Mucosa of rectum (tissue), 2 donors: ENCODE data around the gene COL4A1.

Source experiments
- H3K27ac ChIP-seq, 2 donors: one replicate each; pipeline ENCODE4 v1.7.0; 2013; ENCODE audit warnings: inconsistent platforms in 2 of 2, low read depth in 2 of 2, low read length in 2 of 2
- H3K27me3 ChIP-seq, 2 donors: one replicate each; pipeline ENCODE4 v1.7.0; 2013; ENCODE audit warnings: low read length in 2 of 2; ENCODE audit not compliant: control insufficient read depth in 2 of 2, insufficient read depth in 2 of 2
- H3K36me3 ChIP-seq, 2 donors: one replicate each; pipeline ENCODE4 v1.7.0; 2013; ENCODE audit warnings: low read length in 2 of 2; ENCODE audit not compliant: control insufficient read depth in 2 of 2, insufficient read depth in 2 of 2
- H3K4me1 ChIP-seq, 2 donors: one replicate each; pipeline ENCODE4 v1.7.0; 2013; ENCODE audit warnings: low read length in 2 of 2, mild to moderate bottlenecking in 1 of 2; ENCODE audit not compliant: control insufficient read depth in 2 of 2, insufficient read depth in 2 of 2
- H3K4me3 ChIP-seq, 2 donors: one replicate each; pipeline ENCODE4 v1.7.0; 2013; ENCODE audit warnings: low read length in 2 of 2
- H3K9ac ChIP-seq, 2 donors: one replicate each; pipeline ENCODE4 v1.7.0; 2013; ENCODE audit warnings: low read length in 2 of 2, low read depth in 1 of 2, mild to moderate bottlenecking in 1 of 2
- H3K9me3 ChIP-seq, 2 donors: one replicate each; pipeline ENCODE4 v1.7.0; 2013; ENCODE audit warnings: low read length in 2 of 2; ENCODE audit not compliant: control insufficient read depth in 2 of 2
- donor health status: healthy.
- donor health status: Normal muscosa, but diverticular disease.

The COL4A1 gene

DNA sequence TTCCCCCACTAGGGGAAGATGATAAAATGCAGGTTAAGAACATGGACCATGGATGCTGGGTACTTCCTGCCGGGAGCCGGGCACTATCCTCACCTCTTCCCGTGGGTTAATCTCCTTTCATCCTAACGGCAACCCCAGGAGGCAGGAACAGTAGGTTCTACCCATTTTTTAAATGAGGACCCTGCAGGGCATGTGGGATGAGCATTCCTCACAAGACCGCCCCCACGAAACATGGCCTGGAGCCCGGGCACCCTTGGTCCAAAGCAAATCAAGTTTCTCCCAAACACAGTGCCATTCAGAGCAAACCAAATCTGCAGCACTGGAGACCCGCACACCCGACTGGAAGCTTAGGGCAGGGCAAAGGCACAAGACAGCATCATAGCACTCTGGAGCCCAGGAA is 35.5 kb upstream of the COL4A1 start:
- Histone ChIP-seq H3K4me3 (no peak overlapping the region), H3K4me1 (peaks cover 22 to 25% of the 10 kb centered on the region in 2 donors), H3K27ac (peak overlapping the region in 1 of 2 donors; percentile 0), H3K9me3 (no peaks in the 10 kb centered on the region), H3K27me3 (peaks cover 0 to 7% of the 10 kb centered on the region in 2 donors), H3K36me3 (no peaks in the 10 kb centered on the region), H3K9ac (no peak overlapping the region)

DNA sequence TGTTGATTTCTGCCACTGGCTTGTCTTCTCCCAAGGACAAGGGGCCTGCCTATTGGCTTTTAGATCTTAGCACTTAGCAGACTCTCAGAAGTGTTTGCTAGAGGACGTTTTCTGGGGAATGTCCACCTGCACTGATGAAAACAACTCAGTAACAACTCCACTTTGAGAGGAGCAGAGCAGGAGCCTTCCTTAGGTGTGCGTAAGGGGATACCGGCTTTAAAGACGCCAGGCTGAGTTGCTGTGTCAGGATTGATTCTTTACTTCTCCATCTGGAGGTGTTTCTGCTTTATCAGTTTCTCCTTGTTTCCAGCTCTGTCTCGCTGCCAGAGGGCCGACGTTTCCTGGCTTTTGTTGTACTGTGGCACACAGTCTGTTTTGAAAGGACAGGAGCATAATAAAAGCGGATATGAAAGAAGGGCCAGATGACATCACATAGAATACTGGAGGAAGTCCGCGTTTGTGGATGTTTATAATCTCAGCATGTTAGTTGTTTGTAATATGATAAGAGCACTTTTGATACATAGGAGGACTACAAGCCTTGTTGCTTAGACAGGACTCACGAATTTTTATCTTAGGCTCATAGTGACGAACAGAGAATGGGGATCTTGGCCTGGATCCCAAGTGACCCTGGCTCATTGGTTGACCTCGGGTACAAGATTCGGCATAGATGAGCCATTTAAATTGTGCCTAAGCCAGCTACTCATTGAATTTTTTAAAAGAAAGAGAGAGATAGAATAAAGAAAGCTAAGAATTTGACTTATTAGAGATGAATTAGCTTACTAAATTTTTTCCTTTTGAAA is 34.7 kb upstream of the COL4A1 start:
- H3K4me1 ChIP-seq = peaks cover 14 to 24% of the 10 kb centered on the region in 2 donors
- H3K4me3 ChIP-seq = no peak overlapping the region
- H3K9me3 ChIP-seq = no peaks in the 10 kb centered on the region
- H3K36me3 ChIP-seq = no peaks in the 10 kb centered on the region
- H3K27me3 ChIP-seq = peaks cover 0 to 7% of the 10 kb centered on the region in 2 donors
- peak overlapping the region; percentile 66 to 75 for H3K27ac ChIP-seq
- H3K9ac ChIP-seq = peak overlapping the region; percentile 41 to 42

DNA sequence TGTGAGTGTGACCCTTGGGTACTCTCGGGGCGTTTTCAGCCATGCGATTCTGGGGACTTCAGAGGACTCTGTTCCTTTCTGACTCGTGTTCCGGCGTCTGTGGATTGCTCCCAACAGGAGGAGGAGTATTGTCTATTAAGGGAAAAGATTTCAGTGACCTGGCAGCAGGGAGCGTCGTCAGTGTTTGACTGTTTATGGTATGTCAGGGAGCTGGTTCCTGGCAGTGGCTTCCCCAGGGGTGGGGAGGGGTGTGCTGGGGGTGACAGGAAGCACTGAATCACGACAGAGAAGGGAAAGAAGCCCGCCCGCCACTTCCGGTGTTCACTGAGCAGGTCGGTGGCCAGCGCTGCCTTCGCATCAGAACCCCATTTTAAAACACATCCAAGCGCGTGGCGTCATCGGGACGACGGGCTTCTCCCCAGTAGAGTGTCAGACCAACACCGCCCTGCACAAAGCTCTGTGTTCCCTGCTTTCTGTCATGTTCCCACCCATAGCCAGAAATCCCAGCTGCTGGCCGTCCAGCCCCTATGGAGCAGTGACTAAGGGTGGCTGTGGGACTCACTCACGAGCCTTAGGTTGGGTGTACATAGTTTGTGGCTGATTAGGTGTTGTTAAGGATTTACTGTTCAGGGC is 34.0 kb upstream of the COL4A1 start:
- Histone ChIP-seq H3K36me3 (no peaks in the 10 kb centered on the region), H3K4me1 (peaks cover 10 to 17% of the 10 kb centered on the region in 2 donors), H3K27ac (peak overlapping the region; percentile 66 to 75), H3K9ac (peak overlapping the region; percentile 41 to 42), H3K9me3 (no peaks in the 10 kb centered on the region), H3K27me3 (peaks cover 0 to 7% of the 10 kb centered on the region in 2 donors), H3K4me3 (peak overlapping the region in 1 of 2 donors; percentile 5)

DNA sequence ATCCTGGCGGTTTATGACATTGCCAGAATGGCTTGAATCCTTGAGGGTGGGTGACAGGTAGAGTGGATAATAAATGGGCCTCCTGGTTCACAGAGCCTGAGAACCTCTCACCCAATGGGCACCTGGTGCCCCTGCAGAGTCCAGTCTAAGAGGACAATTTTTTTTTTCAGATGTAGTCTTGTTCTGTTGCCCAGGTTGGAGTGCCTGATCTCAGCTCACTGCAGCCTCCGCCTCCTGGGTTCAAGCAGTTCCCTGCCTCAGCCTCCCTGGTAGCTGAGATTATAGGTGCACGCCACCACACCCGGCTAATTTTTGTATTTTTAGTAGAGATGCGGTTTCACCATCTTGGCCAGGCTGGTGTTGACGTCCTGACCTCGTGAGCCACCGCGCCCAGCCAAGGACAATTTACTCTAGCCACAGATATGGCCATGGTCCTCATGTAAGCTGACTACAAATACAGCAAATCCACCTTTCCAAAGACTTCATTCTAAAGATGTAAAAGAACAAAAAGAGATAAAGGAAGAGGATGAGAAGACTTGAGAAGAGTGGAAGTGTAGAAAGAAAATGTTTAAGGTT is 33.1 kb upstream of the COL4A1 start:
- H3K9me3 ChIP-seq = no peaks in the 10 kb centered on the region
- H3K4me1 ChIP-seq = peaks cover 10 to 15% of the 10 kb centered on the region in 2 donors
- no peak overlapping the region for H3K4me3 ChIP-seq
- H3K36me3 ChIP-seq = no peaks in the 10 kb centered on the region
- H3K9ac ChIP-seq = no peak overlapping the region
- peak overlapping the region; percentile 66 to 75 for H3K27ac ChIP-seq
- H3K27me3 ChIP-seq = peaks cover 0 to 7% of the 10 kb centered on the region in 2 donors

DNA sequence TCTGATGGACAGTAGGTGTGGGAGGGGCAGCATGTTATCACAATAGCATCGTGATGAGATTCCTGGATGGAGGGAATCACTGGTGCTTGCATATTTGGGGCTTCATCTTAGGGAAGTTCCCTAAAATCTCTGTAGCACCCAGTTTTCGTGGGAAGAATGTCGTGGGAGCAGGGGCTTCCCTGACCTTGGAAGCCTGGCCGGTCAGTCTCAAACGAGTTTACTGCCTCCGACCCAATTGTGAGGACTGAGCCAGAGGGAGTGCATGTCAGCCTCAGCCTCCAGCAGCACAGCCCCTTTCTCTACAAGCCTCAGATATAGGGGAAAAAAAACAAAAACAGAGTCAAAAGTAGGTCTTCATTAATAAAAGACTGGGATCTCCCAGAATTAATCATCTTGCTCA is 32.3 kb upstream of the COL4A1 start:
- Histone ChIP-seq H3K9ac (no peak overlapping the region), H3K27me3 (peaks cover 0 to 7% of the 10 kb centered on the region in 2 donors), H3K36me3 (no peaks in the 10 kb centered on the region), H3K4me3 (no peak overlapping the region), H3K9me3 (no peaks in the 10 kb centered on the region), H3K27ac (peak overlapping the region; percentile 54 to 75), H3K4me1 (peaks cover 10 to 15% of the 10 kb centered on the region in 2 donors)

DNA sequence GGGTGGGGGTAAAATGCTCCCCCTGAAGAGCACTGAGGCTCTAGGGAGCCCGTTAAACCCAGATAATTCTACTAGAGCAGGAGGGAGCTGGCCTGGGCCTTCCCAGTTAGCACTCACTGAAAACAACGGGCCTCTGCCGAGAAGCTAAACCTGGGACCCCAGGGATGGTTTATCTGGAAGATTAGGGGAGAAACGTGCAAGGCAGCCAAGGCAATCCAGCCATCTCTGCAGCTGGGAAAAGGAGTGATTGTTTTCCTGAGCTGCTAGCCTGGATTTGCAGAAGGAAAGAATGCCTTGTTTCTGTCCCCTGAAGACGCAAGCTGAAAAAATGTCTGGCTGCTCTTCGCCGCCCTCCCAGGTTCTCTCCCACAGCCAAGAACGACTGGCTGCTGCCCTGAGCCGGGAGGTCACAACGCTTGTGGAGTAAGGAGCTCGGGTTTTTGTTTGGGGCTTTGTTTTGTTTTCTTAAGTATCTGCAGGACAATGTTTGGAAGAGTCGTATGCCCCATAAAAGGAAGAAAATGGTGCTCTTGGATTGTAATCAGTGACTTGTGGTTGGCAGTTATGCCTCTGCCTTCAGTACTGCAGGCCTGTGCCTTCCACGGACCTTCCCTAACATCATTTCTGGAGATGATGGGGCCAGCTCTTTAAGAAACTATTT is 31.6 kb upstream of the COL4A1 start:
- no peaks in the 10 kb centered on the region for H3K9me3 ChIP-seq
- peaks cover 0 to 7% of the 10 kb centered on the region in 2 donors for H3K27me3 ChIP-seq
- peak overlapping the region; percentile 54 to 75 for H3K27ac ChIP-seq
- H3K4me3 ChIP-seq = no peak overlapping the region
- H3K9ac ChIP-seq = no peak overlapping the region
- H3K36me3 ChIP-seq = no peaks in the 10 kb centered on the region
- H3K4me1 ChIP-seq = peaks cover 10 to 15% of the 10 kb centered on the region in 2 donors

DNA sequence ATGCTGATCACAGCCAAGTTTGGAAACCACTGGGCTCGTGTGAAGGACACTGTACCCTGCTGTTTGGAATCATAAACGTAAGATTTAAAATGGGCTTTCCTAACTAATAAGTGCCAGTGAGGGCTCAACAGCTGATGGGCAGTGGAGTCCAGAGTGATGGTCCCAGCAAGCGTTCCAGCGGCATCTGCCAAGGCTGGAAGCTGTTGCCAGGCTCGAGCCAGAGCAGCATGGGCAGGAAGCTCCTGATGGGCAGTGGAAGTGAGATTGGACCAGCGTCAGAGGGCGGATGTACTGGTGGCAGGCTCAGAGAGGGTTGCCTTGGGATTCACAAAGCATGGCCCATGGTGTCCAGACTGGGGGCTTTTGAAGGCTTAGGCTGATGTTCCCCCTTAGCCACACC is 30.3 kb upstream of the COL4A1 start:
- Histone ChIP-seq H3K4me3 (no peak overlapping the region), H3K27ac (peak overlapping the region; percentile 0 to 75), H3K9me3 (no peaks in the 10 kb centered on the region), H3K27me3 (peaks cover 0 to 5% of the 10 kb centered on the region in 2 donors), H3K4me1 (peaks cover 7 to 15% of the 10 kb centered on the region in 2 donors), H3K36me3 (no peaks in the 10 kb centered on the region), H3K9ac (no peak overlapping the region)

DNA sequence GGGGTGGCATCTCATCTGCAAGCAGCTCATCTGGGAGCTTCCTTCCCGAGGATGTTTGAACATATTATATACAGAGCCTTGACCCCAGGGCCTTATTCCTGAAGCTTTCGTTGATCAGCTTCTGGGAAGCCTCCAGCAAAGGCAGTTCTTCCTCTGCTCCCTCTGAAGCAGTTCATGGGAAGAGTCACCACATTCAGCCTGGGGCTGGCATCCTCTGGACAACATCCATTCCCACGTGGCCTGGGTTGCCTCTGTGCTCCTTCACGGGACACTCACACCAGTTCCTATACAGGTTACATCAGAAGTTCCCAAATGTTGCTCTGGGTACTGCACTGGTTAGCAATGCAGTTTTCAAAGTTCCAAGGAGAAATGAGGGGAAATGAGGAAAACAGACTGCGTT is 29.7 kb upstream of the COL4A1 start:
- H3K27me3 ChIP-seq = peaks cover 0 to 3% of the 10 kb centered on the region in 2 donors

DNA sequence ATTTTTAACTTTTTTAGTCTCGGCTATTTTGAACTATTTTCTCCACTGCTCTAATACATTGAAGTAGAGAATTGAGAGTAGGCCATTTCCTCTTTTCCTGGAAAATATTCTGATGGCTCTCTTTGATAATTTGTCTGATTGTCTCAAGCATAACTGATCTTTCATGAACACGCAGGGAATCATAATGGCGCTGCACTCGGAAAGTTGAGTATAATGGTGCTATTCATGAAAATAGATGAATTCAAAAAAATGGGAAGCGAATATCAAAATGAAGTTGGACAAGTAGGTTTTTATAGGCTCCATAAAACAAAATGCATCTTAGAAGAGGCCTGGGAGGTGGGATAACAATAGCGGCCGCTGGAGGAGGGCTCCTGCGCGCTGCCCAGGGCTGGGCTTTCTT is 29.2 kb upstream of the COL4A1 start:
- H3K4me3 ChIP-seq = no peak overlapping the region
- H3K4me1 ChIP-seq = peaks cover 6 to 11% of the 10 kb centered on the region in 2 donors
- no peaks in the 10 kb centered on the region for H3K9me3 ChIP-seq
- no peaks in the 10 kb centered on the region for H3K36me3 ChIP-seq
- H3K9ac ChIP-seq = no peak overlapping the region
- peak overlapping the region in 1 of 2 donors; percentile 75 for H3K27ac ChIP-seq
- H3K27me3 ChIP-seq = no peaks in the 10 kb centered on the region

More for the DNA sequence above, 29.7 kb upstream of the COL4A1 start:
- Histone ChIP-seq H3K9me3 (no peaks in the 10 kb centered on the region), H3K36me3 (no peaks in the 10 kb centered on the region), H3K4me3 (no peak overlapping the region), H3K27ac (peak overlapping the region in 1 of 2 donors; percentile 75), H3K4me1 (peaks cover 7 to 15% of the 10 kb centered on the region in 2 donors), H3K9ac (no peak overlapping the region)
